BJ (cell line): Measurements from ENCODE around the gene NRG3. TPM values are rescaled to one million over a fixed set of nuclear protein-coding genes. Genes with fewer than 3 reads are reported as not detected.

Source experiments
- CTCF ChIA-PET: fragments of 350-600 bp; formaldehyde crosslinking; extraction: SDS; loops from one replicate; lab custom pipeline; 2021; ENCODE audit warnings: antibody characterized with exemption, inconsistent platforms; lab: Yijun Ruan, JAX
- POLR2A ChIA-PET: fragments of 300-600 bp; sonication (Branson Sonifier 250); formaldehyde crosslinking; extraction: SDS; loops from one replicate; lab custom pipeline; 2021; ENCODE audit warnings: antibody characterized with exemption; lab: Charles Lee
- DNase-seq: peaks from one replicate; pipeline ENCODE4 v3.0.0-alpha.2; 2011; ENCODE audit warnings: low read depth
- H3K27me3 ChIP-seq: 2 replicates; pipeline ENCODE4 v1.6.0; 2011; ENCODE audit warnings: low read length; ENCODE audit not compliant: control insufficient read depth, insufficient read depth
- H3K36me3 ChIP-seq: 2 replicates; pipeline ENCODE4 v1.5.1; 2011; ENCODE audit warnings: low read length; ENCODE audit not compliant: control insufficient read depth, insufficient read depth
- H3K4me3 ChIP-seq: 2 replicates; pipeline ENCODE4 v1.5.1; 2011; ENCODE audit warnings: low read depth, mild to moderate bottlenecking, control low read depth, low read length
- polyA plus RNA-seq: library from polyadenylated mRNA; depleted of rRNA; stranded (reverse); fragments of >200 nt; gene quantifications from 2 replicates; pipeline ENCODE4 v1.2.3, GENCODE V29; 2011
- TF ChIP-seq, protein P1 (sequence below): IDR thresholded peaks from 2 replicates; pipeline ENCODE4 v1.5.1; 2011; ENCODE audit warnings: low read depth, mild to moderate bottlenecking, control low read depth, inconsistent platforms, low read length, moderate library complexity; ENCODE audit not compliant: insufficient read depth

The NRG3 gene
- polyA plus RNA-seq, 1 experiment = not detected

- ChIA-PET CTCF (no interaction called here), POLR2A (no interaction called here)
- DNase-seq = no peak
- Histone ChIP-seq H3K4me3 (no peak overlapping the region), H3K27me3 (no peaks in the 10 kb centered on the region), H3K36me3 (no peaks in the 10 kb centered on the region)
- TF ChIP-seq, protein P1, sequence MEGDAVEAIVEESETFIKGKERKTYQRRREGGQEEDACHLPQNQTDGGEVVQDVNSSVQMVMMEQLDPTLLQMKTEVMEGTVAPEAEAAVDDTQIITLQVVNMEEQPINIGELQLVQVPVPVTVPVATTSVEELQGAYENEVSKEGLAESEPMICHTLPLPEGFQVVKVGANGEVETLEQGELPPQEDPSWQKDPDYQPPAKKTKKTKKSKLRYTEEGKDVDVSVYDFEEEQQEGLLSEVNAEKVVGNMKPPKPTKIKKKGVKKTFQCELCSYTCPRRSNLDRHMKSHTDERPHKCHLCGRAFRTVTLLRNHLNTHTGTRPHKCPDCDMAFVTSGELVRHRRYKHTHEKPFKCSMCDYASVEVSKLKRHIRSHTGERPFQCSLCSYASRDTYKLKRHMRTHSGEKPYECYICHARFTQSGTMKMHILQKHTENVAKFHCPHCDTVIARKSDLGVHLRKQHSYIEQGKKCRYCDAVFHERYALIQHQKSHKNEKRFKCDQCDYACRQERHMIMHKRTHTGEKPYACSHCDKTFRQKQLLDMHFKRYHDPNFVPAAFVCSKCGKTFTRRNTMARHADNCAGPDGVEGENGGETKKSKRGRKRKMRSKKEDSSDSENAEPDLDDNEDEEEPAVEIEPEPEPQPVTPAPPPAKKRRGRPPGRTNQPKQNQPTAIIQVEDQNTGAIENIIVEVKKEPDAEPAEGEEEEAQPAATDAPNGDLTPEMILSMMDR = no peak
Observed at GRCh38 chr10:82228701-82229100, 353.7 kb downstream of the NRG3 start.

GRCh38 chr10:82234173-82234572 lies 359.2 kb downstream of the NRG3 start:
- CTCF ChIA-PET = no interaction called here
- no peak for DNase-seq
- H3K36me3 ChIP-seq = no peaks in the 10 kb centered on the region
- POLR2A ChIA-PET = no interaction called here
- no peaks in the 10 kb centered on the region for H3K27me3 ChIP-seq
- TF ChIP-seq, protein P1 = no peak
- no peak overlapping the region for H3K4me3 ChIP-seq

DNA sequence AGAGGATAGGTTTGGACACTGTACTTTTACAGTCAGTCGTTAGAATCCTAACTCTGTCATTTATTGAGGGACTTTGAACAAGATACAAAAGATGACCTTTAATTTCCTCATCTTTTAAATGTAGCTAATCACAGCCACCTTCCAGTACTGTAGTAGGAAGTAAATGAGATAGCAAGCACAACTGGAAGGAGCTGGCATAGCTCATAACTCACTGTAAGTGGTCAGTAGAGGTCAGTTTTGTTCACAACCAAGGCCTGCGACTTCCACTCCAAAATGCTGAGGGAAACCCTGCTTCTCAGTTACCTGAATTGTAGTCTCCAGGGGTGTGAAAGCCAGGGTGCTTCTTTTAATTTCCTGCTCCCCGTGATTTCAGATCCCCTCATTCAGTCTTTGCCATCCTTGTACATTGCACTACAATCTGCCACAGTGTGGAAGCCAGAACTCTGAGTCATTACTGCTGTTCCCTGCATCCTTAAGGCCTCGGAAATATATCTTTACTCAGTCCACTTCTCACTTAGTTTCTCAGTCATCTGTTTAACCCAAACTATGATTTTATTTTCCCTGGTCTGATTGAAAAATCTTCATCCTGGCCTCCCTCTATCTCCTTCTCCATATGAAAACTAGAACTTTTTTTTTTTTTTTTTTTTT lies 361.2 kb downstream of the NRG3 start:
- ChIA-PET POLR2A (no interaction called here), CTCF (no interaction called here)
- H3K4me3 ChIP-seq = no peak overlapping the region
- DNase-seq = no peak
- TF ChIP-seq, protein P1 = no peak
- no peaks in the 10 kb centered on the region for H3K27me3 ChIP-seq
- H3K36me3 ChIP-seq = no peaks in the 10 kb centered on the region

GRCh38 chr10:82238291-82238690 lies 363.3 kb downstream of the NRG3 start:
- ChIA-PET CTCF (no interaction called here), POLR2A (no interaction called here)
- TF ChIP-seq, protein P1 = no peak
- no peaks in the 10 kb centered on the region for H3K27me3 ChIP-seq
- no peak overlapping the region for H3K4me3 ChIP-seq
- DNase-seq = no peak
- no peaks in the 10 kb centered on the region for H3K36me3 ChIP-seq

DNA sequence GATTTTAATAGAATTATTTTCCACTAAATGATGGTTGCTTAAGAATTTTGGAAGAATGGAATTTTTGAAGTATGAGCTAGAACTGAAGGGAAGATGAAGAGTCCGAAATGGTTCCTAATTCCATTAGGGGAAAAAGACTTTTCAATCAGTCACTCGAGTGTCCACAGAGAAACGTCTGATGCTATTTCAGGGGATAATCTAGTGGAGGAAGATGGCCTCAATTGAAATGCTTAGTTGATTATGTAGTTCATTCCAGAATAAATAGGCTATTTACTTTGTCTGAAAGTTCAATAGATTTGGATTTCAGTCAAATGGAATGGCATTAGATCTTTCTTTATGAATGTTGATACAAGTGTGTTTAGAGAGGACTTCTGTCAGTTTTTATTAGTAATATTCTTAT lies 365.4 kb downstream of the NRG3 start:
- H3K36me3 ChIP-seq = no peaks in the 10 kb centered on the region
- no peak overlapping the region for H3K4me3 ChIP-seq
- TF ChIP-seq, protein P1 = no peak
- DNase-seq = no peak
- no peaks in the 10 kb centered on the region for H3K27me3 ChIP-seq
- CTCF ChIA-PET = no interaction called here
- POLR2A ChIA-PET = no interaction called here
